HG02870 (cell line): ENCODE data around the gene SRD5A1.

ENCODE experiments used
- ATAC-seq: cut with Tn5 transposase; IDR thresholded peaks from one replicate; pipeline ENCODE4 v1.9.1; 2021; ENCODE audit warnings: mild to moderate bottlenecking, moderate library complexity; ENCODE audit not compliant: unreplicated experiment

The SRD5A1 gene

GRCh38 chr5:6711409-6712141 lies 78.3 kb downstream of the SRD5A1 start:
- ATAC-seq, result no peak

GRCh38 chr5:6712142-6712576 lies 78.9 kb downstream of the SRD5A1 start:
- ATAC-seq, result peak; percentile 11

- peak; percentile 60 for ATAC-seq
These were observed 79.5 kb downstream of the SRD5A1 start for GRCh38 chr5:6712577-6713273.

- ATAC-seq, result no peak
These were observed 80.3 kb downstream of the SRD5A1 start, which contains the start of gene TENT4A for GRCh38 chr5:6713274-6714225. TENT4A (plus strand) TSS chr5:6713432; CDS start chr5:6713984, 552 bp downstream.

- no peak for ATAC-seq
These were observed 81.2 kb downstream of the SRD5A1 start for GRCh38 chr5:6714226-6715041.

- no peak for ATAC-seq
These were observed 82.0 kb downstream of the SRD5A1 start for GRCh38 chr5:6715271-6715670.

GRCh38 chr5:6715758-6716628 lies 82.8 kb downstream of the SRD5A1 start:
- no peak for ATAC-seq

- ATAC-seq, result no peak
These were observed 83.4 kb downstream of the SRD5A1 start for GRCh38 chr5:6716629-6717149.

- ATAC-seq, result no peak
These were observed 84.0 kb downstream of the SRD5A1 start for GRCh38 chr5:6717247-6717646.

- no peak for ATAC-seq
These were observed 84.4 kb downstream of the SRD5A1 start for GRCh38 chr5:6717687-6718086.

GRCh38 chr5:6718161-6718681 lies 85.0 kb downstream of the SRD5A1 start:
- ATAC-seq, result no peak

- no peak for ATAC-seq
These were observed 85.5 kb downstream of the SRD5A1 start for GRCh38 chr5:6718718-6719117.

- no peak for ATAC-seq
These were observed 86.2 kb downstream of the SRD5A1 start for GRCh38 chr5:6719417-6719816.

- ATAC-seq, result no peak
These were observed 86.8 kb downstream of the SRD5A1 start for GRCh38 chr5:6719896-6720560.

- no peak for ATAC-seq
These were observed 87.3 kb downstream of the SRD5A1 start for GRCh38 chr5:6720561-6720921.

GRCh38 chr5:6721442-6721841 lies 88.2 kb downstream of the SRD5A1 start:
- ATAC-seq, result no peak

- no peak for ATAC-seq
These were observed 88.8 kb downstream of the SRD5A1 start for GRCh38 chr5:6722015-6722414.

- no peak for ATAC-seq
These were observed 90.0 kb downstream of the SRD5A1 start for GRCh38 chr5:6723122-6723815.
